ENCODE results near the gene LIMK2. TPM values are rescaled to one million over a fixed set of nuclear protein-coding genes. Genes with fewer than 3 reads are reported as not detected.
"Not testable (repeated sequence)": the region's sequence is repeated elsewhere in the genome, so short reads cannot be mapped to it uniquely, and the experiment has no call there.

LIMK2 gene
- total RNA-seq, 2 experiments from 2014 or later = 31.8 to 34.4 TPM

GRCh38 chr22:31187627-31188026, 24.5 kb upstream of the LIMK2 start:
- ATAC-seq (no peak), DNase-seq (no peak)
- ChIA-PET POLR2A (no interaction called here), CTCF (interaction anchor here (0.7 to 1.3 kb wide), 2 partner anchors 126 to 186 kb away, joined by 3 to 4 read pairs; no protein-coding TSS in a partner anchor)
- no peak overlapping the region for H3K4me3 Mint-ChIP-seq
- no peak overlapping the region for H3K27ac Mint-ChIP-seq
- no peaks in the 10 kb centered on the region for H3K9me3 Mint-ChIP-seq (ENCODE audit: low read depth)
- peaks cover 3% of the 10 kb centered on the region for H3K4me1 Mint-ChIP-seq
- intact Hi-C loops (cut with DNase I, micrococcal nuclease) = no loop called here
- H3K27me3 Mint-ChIP-seq = no peaks in the 10 kb centered on the region
- H3K36me3 Mint-ChIP-seq (ENCODE audit: low read depth) = peaks cover 12% of the 10 kb centered on the region

- ChIA-PET CTCF (no interaction called here), POLR2A (no interaction called here)
- ATAC-seq (no peak), DNase-seq (no peak)
- Mint-ChIP-seq H3K9me3 (ENCODE audit: low read depth) (no peaks in the 10 kb centered on the region), H3K4me3 (no peak overlapping the region), H3K27ac (no peak overlapping the region), H3K4me1 (peaks cover 3% of the 10 kb centered on the region), H3K27me3 (no peaks in the 10 kb centered on the region), H3K36me3 (ENCODE audit: low read depth) (peaks cover 14% of the 10 kb centered on the region)
- intact Hi-C loops (cut with DNase I, micrococcal nuclease) = no loop called here
Observed at GRCh38 chr22:31192513-31192912, 19.6 kb upstream of the LIMK2 start.

- ChIA-PET POLR2A (no interaction called here), CTCF (no interaction called here)
- ATAC-seq = no peak
- no peaks in the 10 kb centered on the region for H3K27me3 Mint-ChIP-seq
- no peaks in the 10 kb centered on the region for H3K9me3 Mint-ChIP-seq (ENCODE audit: low read depth)
- intact Hi-C loops (cut with DNase I, micrococcal nuclease) = no loop called here
- no peak for DNase-seq
- peaks cover 3% of the 10 kb centered on the region for H3K4me1 Mint-ChIP-seq
- H3K27ac Mint-ChIP-seq = no peak overlapping the region
- H3K4me3 Mint-ChIP-seq = no peak overlapping the region
- peaks cover 10% of the 10 kb centered on the region for H3K36me3 Mint-ChIP-seq (ENCODE audit: low read depth)
Observed at GRCh38 chr22:31193092-31193491, 19.0 kb upstream of the LIMK2 start.

- DNase-seq; H3K9me3 Mint-ChIP-seq (ENCODE audit: low read depth); ATAC-seq; POLR2A ChIA-PET; H3K36me3 Mint-ChIP-seq (ENCODE audit: low read depth); H3K4me3 Mint-ChIP-seq; intact Hi-C loops (cut with DNase I, micrococcal nuclease); H3K4me1 Mint-ChIP-seq; H3K27me3 Mint-ChIP-seq; H3K27ac Mint-ChIP-seq: not testable (repeated sequence)
- CTCF ChIA-PET = interaction anchor here (0.6 kb wide), 1 partner anchor 377 kb away, joined by 3 read pairs; no protein-coding TSS in a partner anchor
Observed at GRCh38 chr22:31194681-31195080, 17.4 kb upstream of the LIMK2 start.

GRCh38 chr22:31199187-31199586, 12.9 kb upstream of the LIMK2 start:
- intact Hi-C loops (cut with DNase I, micrococcal nuclease) = no loop called here
- CTCF ChIA-PET = interaction anchor here (1.3 kb wide), 1 partner anchor 12 kb away, joined by 7 read pairs; the partner anchor contains the start of gene LIMK2
- no peak for ATAC-seq

GRCh38 chr22:31204352-31204984, 7.6 kb upstream of the LIMK2 start:
- H3K4me1 Mint-ChIP-seq = peaks cover 11% of the 10 kb centered on the region
- CTCF ChIA-PET = interaction anchor here (0.7 kb wide), 1 partner anchor 438 kb away, joined by 3 read pairs; no protein-coding TSS in a partner anchor
- intact Hi-C loops (cut with DNase I, micrococcal nuclease); H3K4me3 Mint-ChIP-seq; H3K9me3 Mint-ChIP-seq (ENCODE audit: low read depth); DNase-seq; ATAC-seq; POLR2A ChIA-PET; H3K27me3 Mint-ChIP-seq: not testable (repeated sequence)
- peaks cover 10% of the 10 kb centered on the region for H3K36me3 Mint-ChIP-seq (ENCODE audit: low read depth)
- peak overlapping the region; percentile 51 for H3K27ac Mint-ChIP-seq

More at GRCh38 chr22:31199187-31199586, 12.9 kb upstream of the LIMK2 start:
- DNase-seq = no peak
- Mint-ChIP-seq H3K36me3 (ENCODE audit: low read depth) (peaks cover 6% of the 10 kb centered on the region), H3K4me3 (no peak overlapping the region), H3K9me3 (ENCODE audit: low read depth) (no peaks in the 10 kb centered on the region), H3K27me3 (no peaks in the 10 kb centered on the region), H3K27ac (no peak overlapping the region), H3K4me1 (no peaks in the 10 kb centered on the region)
- POLR2A ChIA-PET = no interaction called here

GRCh38 chr22:31205059-31205458, 7.0 kb upstream of the LIMK2 start:
- intact Hi-C loops (cut with DNase I, micrococcal nuclease); H3K27me3 Mint-ChIP-seq: not testable (repeated sequence)

GRCh38 chr22:31206460-31206859, 5.6 kb upstream of the LIMK2 start:
- H3K27me3 Mint-ChIP-seq; intact Hi-C loops (cut with DNase I, micrococcal nuclease); ATAC-seq; DNase-seq; H3K4me3 Mint-ChIP-seq; H3K9me3 Mint-ChIP-seq (ENCODE audit: low read depth); H3K27ac Mint-ChIP-seq: not testable (repeated sequence)
- ChIA-PET CTCF (interaction anchor here (0.7 to 1.6 kb wide), 2 partner anchors 12 to 86 kb away, joined by 3 to 9 read pairs; partner anchors contain the start of gene PIK3IP1), POLR2A (interaction anchor here (0.8 kb wide), 1 partner anchor 80 kb away, joined by 4 read pairs; no protein-coding TSS in a partner anchor)
- peaks cover 10% of the 10 kb centered on the region for H3K36me3 Mint-ChIP-seq (ENCODE audit: low read depth)
- H3K4me1 Mint-ChIP-seq = peaks cover 27% of the 10 kb centered on the region

More at GRCh38 chr22:31205059-31205458, 7.0 kb upstream of the LIMK2 start:
- DNase-seq; H3K4me3 Mint-ChIP-seq; H3K9me3 Mint-ChIP-seq (ENCODE audit: low read depth); CTCF ChIA-PET; H3K27ac Mint-ChIP-seq; ATAC-seq; POLR2A ChIA-PET: not testable (repeated sequence)
- Mint-ChIP-seq H3K36me3 (ENCODE audit: low read depth) (peaks cover 10% of the 10 kb centered on the region), H3K4me1 (peaks cover 15% of the 10 kb centered on the region)

- no peak overlapping the region for H3K27ac Mint-ChIP-seq
- ChIA-PET POLR2A (interaction anchor here (0.6 to 0.9 kb wide), 5 partner anchors 21 to 130 kb away, joined by 3 to 4 read pairs (median 4); no protein-coding TSS in a partner anchor), CTCF (interaction anchor here (0.6 to 1.6 kb wide), 5 partner anchors 12 to 227 kb away, joined by 3 to 9 read pairs (median 3); partner anchors contain the start of gene PIK3IP1)
- no peak overlapping the region for H3K4me3 Mint-ChIP-seq
- ATAC-seq = peak; percentile 76
- intact Hi-C loops (cut with DNase I, micrococcal nuclease) = no loop called here
- peak; percentile 61 for DNase-seq
- no peaks in the 10 kb centered on the region for H3K27me3 Mint-ChIP-seq
- H3K4me1 Mint-ChIP-seq = peaks cover 32% of the 10 kb centered on the region
- H3K9me3 Mint-ChIP-seq (ENCODE audit: low read depth) = no peaks in the 10 kb centered on the region
- H3K36me3 Mint-ChIP-seq (ENCODE audit: low read depth) = peaks cover 9% of the 10 kb centered on the region
Observed at GRCh38 chr22:31206896-31207687, 5.0 kb upstream of the LIMK2 start.

- ATAC-seq = no peak
Observed at GRCh38 chr22:31210556-31211421, 1.3 kb upstream of the LIMK2 start.

More at GRCh38 chr22:31210556-31211421, 1.3 kb upstream of the LIMK2 start:
- CTCF ChIA-PET = interaction anchor here (0.7 to 6.1 kb wide), 20 partner anchors 8 to 454 kb away, joined by 3 to 39 read pairs (median 4); partner anchors contain the start of gene PIK3IP1
- H3K27me3 Mint-ChIP-seq = no peaks in the 10 kb centered on the region
- no peaks in the 10 kb centered on the region for H3K9me3 Mint-ChIP-seq (ENCODE audit: low read depth)
- H3K4me1 Mint-ChIP-seq = peaks cover 44% of the 10 kb centered on the region
- POLR2A ChIA-PET = no interaction called here
- DNase-seq = peak; percentile 22
- peaks cover 11% of the 10 kb centered on the region for H3K36me3 Mint-ChIP-seq (ENCODE audit: low read depth)
- intact Hi-C loops (cut with DNase I, micrococcal nuclease) = loop anchor here (1.0 to 5.0 kb wide), 5 partner anchors 50 to 287 kb away; partner anchors contain the start of genes PIK3IP1 (in 1 of the 2), RNF185 (in 1 of the 2), SELENOM (in 1 of the 2) and SFI1 (in 1 of the 2)
- peak overlapping the region; percentile 92 for H3K27ac Mint-ChIP-seq
- peak overlapping the region; percentile 85 for H3K4me3 Mint-ChIP-seq

All from activated CD4-positive, alpha-beta T cell treated with anti-CD3 and anti-CD28 coated beads for 36 hours (primary cell).